H1 (cell line): ENCODE results near the gene ICA1. TPM values are rescaled to one million over a fixed set of nuclear protein-coding genes. Genes with fewer than 3 reads are reported as not detected.

Experiments used
- CEBPB ChIP-seq: IDR thresholded peaks from 2 replicates; pipeline ENCODE4 v1.6.1; 2012; ENCODE audit warnings: low read depth, low read length
- polyA plus RNA-seq, 7 experiments: library from polyadenylated mRNA; depleted of rRNA in 3 of 7; stranded (reverse) in 5 of 7; unstranded in 2 of 7; fragments of >200 nt in 5 of 7; fragments of 200-250 nt in 2 of 7; gene quantifications; 1 replicate in 5 of 7; 2 replicates in 1 of 7; 4 replicates in 1 of 7; pipeline versions ENCODE4 v1.2.1 to v1.2.3, GENCODE V29; 2011 to 2013; ENCODE audit warnings: missing spikeins in 2 of 7, mixed read lengths in 2 of 7
- total RNA-seq: library from RNA; stranded (reverse); fragmentation: NEBNext Ultra II Directional; extraction: Animal tissue kit (Norgen Biotek cat#: 25700); gene quantifications from 2 replicates; pipeline ENCODE4 v1.2.1, GENCODE V29; 2021

ICA1 gene
- total and polyA plus RNA-seq, 2 of the 8 experiments (the other 6 are each of a cell fraction or from before 2014, with no cell fraction given): 14.9 to 37.1 TPM

DNA sequence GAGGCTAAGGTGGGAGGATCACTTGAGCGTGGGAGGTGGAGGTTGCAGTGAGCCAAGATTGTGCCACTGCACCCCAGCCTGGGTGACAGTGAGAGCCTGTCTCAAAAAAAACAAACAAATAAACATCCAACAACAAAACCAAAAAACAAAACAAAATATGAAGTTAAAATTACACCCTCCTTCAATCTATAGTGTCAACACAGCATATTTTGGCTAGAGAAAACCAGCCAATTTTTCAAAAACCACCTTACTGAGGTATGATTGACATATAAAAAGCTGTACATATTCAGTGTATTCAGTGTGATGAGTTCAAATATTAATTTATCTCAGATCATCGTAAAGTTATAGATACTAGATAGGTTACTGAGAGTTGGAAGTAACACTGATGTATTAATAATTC, 102.4 kb downstream of the ICA1 start (continued):
- no peak for TF ChIP-seq CEBPB
